ENCODE data around the gene PAK3.

DNA sequence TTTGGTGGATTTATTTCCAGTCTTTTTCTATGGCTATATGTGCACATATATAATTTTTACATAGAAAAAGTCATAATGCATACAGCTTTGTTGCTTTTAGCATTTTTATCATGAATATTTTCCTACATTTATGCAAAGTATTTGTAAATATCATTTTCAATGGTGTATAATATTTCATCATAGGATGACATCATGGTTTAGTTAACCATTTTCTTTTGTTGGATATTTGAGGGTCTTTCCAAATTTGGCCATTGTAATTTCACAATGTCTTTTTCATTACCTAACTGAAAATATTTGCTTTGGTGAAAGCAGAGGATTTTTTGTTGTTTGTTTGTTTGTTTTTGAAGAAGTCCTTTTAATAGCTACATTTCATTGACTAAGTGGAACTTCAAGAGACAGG, 31.0 kb downstream of the PAK3 start:
- TF ChIP-seq, protein P1, sequence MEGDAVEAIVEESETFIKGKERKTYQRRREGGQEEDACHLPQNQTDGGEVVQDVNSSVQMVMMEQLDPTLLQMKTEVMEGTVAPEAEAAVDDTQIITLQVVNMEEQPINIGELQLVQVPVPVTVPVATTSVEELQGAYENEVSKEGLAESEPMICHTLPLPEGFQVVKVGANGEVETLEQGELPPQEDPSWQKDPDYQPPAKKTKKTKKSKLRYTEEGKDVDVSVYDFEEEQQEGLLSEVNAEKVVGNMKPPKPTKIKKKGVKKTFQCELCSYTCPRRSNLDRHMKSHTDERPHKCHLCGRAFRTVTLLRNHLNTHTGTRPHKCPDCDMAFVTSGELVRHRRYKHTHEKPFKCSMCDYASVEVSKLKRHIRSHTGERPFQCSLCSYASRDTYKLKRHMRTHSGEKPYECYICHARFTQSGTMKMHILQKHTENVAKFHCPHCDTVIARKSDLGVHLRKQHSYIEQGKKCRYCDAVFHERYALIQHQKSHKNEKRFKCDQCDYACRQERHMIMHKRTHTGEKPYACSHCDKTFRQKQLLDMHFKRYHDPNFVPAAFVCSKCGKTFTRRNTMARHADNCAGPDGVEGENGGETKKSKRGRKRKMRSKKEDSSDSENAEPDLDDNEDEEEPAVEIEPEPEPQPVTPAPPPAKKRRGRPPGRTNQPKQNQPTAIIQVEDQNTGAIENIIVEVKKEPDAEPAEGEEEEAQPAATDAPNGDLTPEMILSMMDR (IDR thresholded peaks at IDR 0.05; ENCODE audit: low read depth, low read length, poor library complexity, severe bottlenecking) = no peak
- TF ChIP-seq EZH2phosphoT487 (IDR thresholded peaks at IDR 0.05; ENCODE audit: borderline replicate concordance, low read length) = no peak

All from DOHH2 (cell line).